GM18499 (cell line): ENCODE measurements around the gene MGAT5.
A peak's percentile ranks its signal among the peaks of the same experiment; 100 is the strongest.
"Not testable (repeated sequence)": the region's sequence is repeated elsewhere in the genome, so short reads cannot be mapped to it uniquely, and the experiment has no call there.

Experiments used
- ATAC-seq: cut with Tn5 transposase; IDR thresholded peaks from one replicate; pipeline ENCODE4 v1.9.1; 2021; ENCODE audit warnings: moderate number of reproducible peaks; ENCODE audit not compliant: insufficient read depth, unreplicated experiment

The MGAT5 gene

GRCh38 chr2:134457353-134457752 lies 203.5 kb downstream of the MGAT5 start:
- ATAC-seq = no peak

GRCh38 chr2:134457765-134458472 lies 204.0 kb downstream of the MGAT5 start:
- no peak for ATAC-seq

GRCh38 chr2:134458473-134458853 lies 204.6 kb downstream of the MGAT5 start:
- no peak for ATAC-seq

GRCh38 chr2:134458950-134459349 lies 205.1 kb downstream of the MGAT5 start:
- no peak for ATAC-seq

GRCh38 chr2:134459706-134460406 lies 206.0 kb downstream of the MGAT5 start:
- no peak for ATAC-seq

- ATAC-seq = peak; percentile 88
These were observed 206.7 kb downstream of the MGAT5 start for GRCh38 chr2:134460583-134460998.

GRCh38 chr2:134461511-134461910 lies 207.6 kb downstream of the MGAT5 start:
- ATAC-seq = no peak

GRCh38 chr2:134462275-134462674 lies 208.4 kb downstream of the MGAT5 start:
- ATAC-seq = no peak

GRCh38 chr2:134462791-134463698 lies 209.2 kb downstream of the MGAT5 start:
- no peak for ATAC-seq

GRCh38 chr2:134463699-134464022 lies 209.8 kb downstream of the MGAT5 start:
- no peak for ATAC-seq

- ATAC-seq = no peak
These were observed 211.6 kb downstream of the MGAT5 start for GRCh38 chr2:134465228-134466105.

GRCh38 chr2:134466141-134466540 lies 212.3 kb downstream of the MGAT5 start:
- no peak for ATAC-seq

GRCh38 chr2:134468164-134468563 lies 214.3 kb downstream of the MGAT5 start:
- no peak for ATAC-seq

GRCh38 chr2:134468776-134469175 lies 214.9 kb downstream of the MGAT5 start:
- no peak for ATAC-seq

- ATAC-seq = no peak
These were observed 215.7 kb downstream of the MGAT5 start for GRCh38 chr2:134469516-134470115.

- no peak for ATAC-seq
These were observed 216.8 kb downstream of the MGAT5 start for GRCh38 chr2:134470561-134471168.

- not testable (repeated sequence) for ATAC-seq
These were observed 223.1 kb downstream of the MGAT5 start for GRCh38 chr2:134476982-134477381.

GRCh38 chr2:134479696-134480330 lies 225.9 kb downstream of the MGAT5 start:
- ATAC-seq = no peak
